HG03045 (cell line): ENCODE measurements around the gene CRLF1.

Experiments
- ATAC-seq: cut with Tn5 transposase; IDR thresholded peaks from one replicate; pipeline ENCODE4 v1.9.1; 2021; ENCODE audit warnings: mild to moderate bottlenecking, moderate library complexity; ENCODE audit not compliant: unreplicated experiment

CRLF1 gene

GRCh38 chr19:18559685-18560084, 46.9 kb downstream of the CRLF1 start:
- no peak for ATAC-seq

- ATAC-seq = no peak
Observed at GRCh38 chr19:18558604-18559003, 48.0 kb downstream of the CRLF1 start.

- no peak for ATAC-seq
Observed at GRCh38 chr19:18558202-18558555, 48.4 kb downstream of the CRLF1 start.

- peak; percentile 87 for ATAC-seq
Observed at GRCh38 chr19:18557411-18558201, 49.0 kb downstream of the CRLF1 start, which contains the start of gene KXD1. Gene KXD1 (plus strand): TSS chr19:18557870. CDS start chr19:18562057, 4,187 bp downstream.

- ATAC-seq = no peak
Observed at GRCh38 chr19:18551631-18552030, 55.0 kb downstream of the CRLF1 start.

- peak; percentile 47 for ATAC-seq
Observed at GRCh38 chr19:18543814-18544475, 62.7 kb downstream of the CRLF1 start.
